ENCODE results near the gene RAPGEF4.

DNA sequence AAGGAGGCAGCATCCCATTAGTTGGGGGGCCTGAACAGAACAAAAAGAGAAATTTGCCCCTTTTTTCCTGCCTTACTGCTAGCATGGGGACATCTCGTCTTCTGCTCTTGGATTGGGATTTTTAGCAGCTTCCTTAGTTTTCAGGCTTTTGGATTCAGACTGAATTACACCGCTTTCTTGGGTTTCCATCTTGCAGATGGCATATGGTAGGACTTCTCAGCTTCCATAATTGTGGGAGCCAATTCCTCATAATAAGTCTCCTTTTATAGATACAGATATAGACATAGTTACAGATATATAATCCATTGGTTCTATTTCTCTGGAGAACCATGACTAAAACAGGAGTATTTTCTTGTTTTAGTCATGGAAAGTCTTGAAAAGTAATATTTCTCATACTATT lies 5.2 kb upstream of the RAPGEF4 start:
- no peak for TF ChIP-seq CTCF (IDR thresholded peaks at IDR 0.05; ENCODE audit: borderline replicate concordance, extremely low read depth, low read length, poor library complexity, severe bottlenecking)
- TF ChIP-seq EZH2 (IDR thresholded peaks at IDR 0.05; ENCODE audit: borderline replicate concordance, low read depth, low read length, severe bottlenecking), result no peak

All from DND-41 (cell line).